RWPE2 (cell line): Measurements from ENCODE around the gene INPP5F.

Experiments
- ATAC-seq: fragments of 200-7000 bp; cut with Tn5 transposase; 3 replicates; pipeline ENCODE4 v1.9.1; 2021; ENCODE audit warnings: low read depth
- DNase-seq: peaks from one replicate; pipeline ENCODE4 v3.0.0-alpha.2; 2020; ENCODE audit warnings: low spot score
- H3K27ac ChIP-seq: fragments of 450-650 bp; 2 replicates; pipeline ENCODE4 v1.5.1; 2017; ENCODE audit warnings: mild to moderate bottlenecking; ENCODE audit not compliant: poor library complexity, severe bottlenecking
- H3K27me3 ChIP-seq: fragments of 250-450 bp; sonication (Bioruptor Pico); 2 replicates; pipeline ENCODE4 v1.5.1; 2021; ENCODE audit warnings: mild to moderate bottlenecking, moderate library complexity; ENCODE audit not compliant: insufficient read depth, poor library complexity, severe bottlenecking
- H3K36me3 ChIP-seq: fragments of 250-450 bp; sonication (Bioruptor Pico); 2 replicates; pipeline ENCODE4 v1.5.1; 2020; ENCODE audit warnings: low read depth, mild to moderate bottlenecking, moderate library complexity
- H3K4me1 ChIP-seq: fragments of 250-450 bp; sonication (Bioruptor Pico); 2 replicates; pipeline ENCODE4 v1.5.1; 2021; ENCODE audit warnings: mild to moderate bottlenecking, moderate library complexity; ENCODE audit not compliant: insufficient read depth, poor library complexity, severe bottlenecking
- H3K4me3 ChIP-seq: fragments of 250-450 bp; sonication (Bioruptor Pico); 2 replicates; pipeline ENCODE4 v1.5.1; 2021; ENCODE audit warnings: mild to moderate bottlenecking, moderate library complexity; ENCODE audit not compliant: severe bottlenecking
- H3K9me3 ChIP-seq: fragments of 250-450 bp; sonication (Bioruptor Pico); 2 replicates; pipeline ENCODE4 v1.5.1; 2021; ENCODE audit warnings: mild to moderate bottlenecking, moderate library complexity; ENCODE audit not compliant: severe bottlenecking
- CTCF ChIP-seq: fragments of 450-650 bp; IDR thresholded peaks from one replicate; pipeline ENCODE4 v1.5.1; 2017; ENCODE audit warnings: mild to moderate bottlenecking, moderate library complexity; ENCODE audit not compliant: poor library complexity, severe bottlenecking

INPP5F gene

GRCh38 chr10:119740096-119740495 lies 14.2 kb downstream of the INPP5F start:
- Histone ChIP-seq H3K4me1 (peaks cover 26% of the 10 kb centered on the region), H3K36me3 (no peaks in the 10 kb centered on the region), H3K27ac (no peak overlapping the region), H3K27me3 (no peaks in the 10 kb centered on the region), H3K9me3 (no peaks in the 10 kb centered on the region), H3K4me3 (no peak overlapping the region)
- no peak for TF ChIP-seq CTCF
- ATAC-seq (no peak), DNase-seq (no peak)

- no peak for TF ChIP-seq CTCF
- H3K27ac ChIP-seq = no peak overlapping the region
- no peaks in the 10 kb centered on the region for H3K9me3 ChIP-seq
- H3K4me1 ChIP-seq = peaks cover 3% of the 10 kb centered on the region
- ATAC-seq (no peak), DNase-seq (no peak)
- no peaks in the 10 kb centered on the region for H3K36me3 ChIP-seq
- no peak overlapping the region for H3K4me3 ChIP-seq
- H3K27me3 ChIP-seq = no peaks in the 10 kb centered on the region
Observed at GRCh38 chr10:119742947-119743648, 17.2 kb downstream of the INPP5F start.

GRCh38 chr10:119747940-119748339 lies 22.1 kb downstream of the INPP5F start:
- H3K27me3 ChIP-seq = no peaks in the 10 kb centered on the region
- ATAC-seq = no peak
- no peak for TF ChIP-seq CTCF

GRCh38 chr10:119748871-119749270 lies 23.0 kb downstream of the INPP5F start:
- no peaks in the 10 kb centered on the region for H3K4me1 ChIP-seq
- no peak for ATAC-seq
- no peak overlapping the region for H3K4me3 ChIP-seq
- DNase-seq = no peak
- no peaks in the 10 kb centered on the region for H3K27me3 ChIP-seq
- H3K9me3 ChIP-seq = no peaks in the 10 kb centered on the region
- no peak overlapping the region for H3K27ac ChIP-seq
- TF ChIP-seq CTCF = no peak
- peaks cover 5% of the 10 kb centered on the region; the same call in 1 of the 2 replicates for H3K36me3 ChIP-seq

More at GRCh38 chr10:119747940-119748339, 22.1 kb downstream of the INPP5F start:
- Histone ChIP-seq H3K9me3 (no peaks in the 10 kb centered on the region), H3K36me3 (peaks cover 5% of the 10 kb centered on the region; the same call in 1 of the 2 replicates), H3K4me1 (no peaks in the 10 kb centered on the region), H3K27ac (no peak overlapping the region), H3K4me3 (no peak overlapping the region)
- DNase-seq = no peak

- DNase-seq (no peak), ATAC-seq (no peak)
- H3K4me3 ChIP-seq = no peak overlapping the region
- H3K4me1 ChIP-seq = no peaks in the 10 kb centered on the region
- no peak for TF ChIP-seq CTCF
- no peak overlapping the region for H3K27ac ChIP-seq
- H3K27me3 ChIP-seq = no peaks in the 10 kb centered on the region
- no peaks in the 10 kb centered on the region for H3K9me3 ChIP-seq
- H3K36me3 ChIP-seq = peaks cover 5% of the 10 kb centered on the region; the same call in 1 of the 2 replicates
Observed at GRCh38 chr10:119749455-119749854, 23.6 kb downstream of the INPP5F start.
